H1 (cell line): ENCODE results near the gene SERINC5. TPM values are rescaled to one million over a fixed set of nuclear protein-coding genes. Genes with fewer than 3 reads are reported as not detected.

ENCODE experiments used
- CTCF ChIA-PET: fragments of 300-600 bp; sonication (Branson Sonifier 250); formaldehyde crosslinking; loops from one replicate; lab custom pipeline; 2021; ENCODE audit not compliant: partially characterized antibody; lab: Charles Lee
- POLR2A ChIA-PET: fragments of 300-600 bp; sonication (Branson Sonifier 250); formaldehyde crosslinking; loops from one replicate; lab custom pipeline; 2021; ENCODE audit warnings: inconsistent platforms; ENCODE audit not compliant: partially characterized antibody; lab: Charles Lee
- DNase-seq, 2 experiments: peaks; one replicate each; pipeline versions ENCODE4 v3.0.0 to v3.0.0-alpha.2; 2010 to 2022; ENCODE audit warnings: low spot score in 2 of 2, low read depth in 1 of 2, mixed read lengths in 1 of 2
- FAIRE-seq: peaks from 2 replicates; lab custom pipeline; 2011; peaks lifted over from hg19 to GRCh38; lab: Jason Lieb, UNC
- H2AFZ ChIP-seq: 2 replicates; pipeline ENCODE4 v1.8.1; 2012; ENCODE audit warnings: low read length, inconsistent platforms
- H2AK5ac ChIP-seq: 2 replicates; pipeline ENCODE4 v1.6.1; 2013; ENCODE audit warnings: low read depth, low read length
- H2BK120ac ChIP-seq: replicated peaks from 2 replicates; pipeline ENCODE3; 2013; ENCODE audit warnings: low read depth, low read length, inconsistent platforms
- H2BK12ac ChIP-seq: 2 replicates; pipeline ENCODE4 v1.6.1; 2013; ENCODE audit warnings: low read depth, low read length
- H2BK15ac ChIP-seq: 2 replicates; pipeline ENCODE4 v1.6.1; 2013; ENCODE audit warnings: low read length
- H2BK20ac ChIP-seq: 2 replicates; pipeline ENCODE4 v1.6.1; 2013; ENCODE audit warnings: low read length
- H2BK5ac ChIP-seq: 2 replicates; pipeline ENCODE4 v1.6.1; 2013; ENCODE audit warnings: low read depth, low read length
- H3K14ac ChIP-seq: 2 replicates; pipeline ENCODE4 v1.6.1; 2013; ENCODE audit warnings: inconsistent platforms; ENCODE audit not compliant: insufficient read length
- H3K18ac ChIP-seq: 2 replicates; pipeline ENCODE4 v1.6.1; 2013; ENCODE audit warnings: low read length; ENCODE audit errors: extremely low read depth
- H3K23ac ChIP-seq: 2 replicates; pipeline ENCODE4 v1.6.1; 2013; ENCODE audit warnings: inconsistent platforms; ENCODE audit not compliant: insufficient read length
- H3K23me2 ChIP-seq: 2 replicates; pipeline ENCODE4 v1.6.1; 2013; ENCODE audit warnings: low read depth, low read length
- H3K27ac ChIP-seq: 2 replicates; pipeline ENCODE4 v1.6.1; 2011; ENCODE audit warnings: low read depth, low read length, inconsistent platforms
- H3K27me3 ChIP-seq, 4 experiments: replicated peaks in 1 of 4; 1 replicate in 1 of 4; 2 replicates in 3 of 4; pipeline versions ENCODE4 v1.6.1 to v1.8.1; 2011 to 2013; ENCODE audit warnings: low read length in 3 of 4, mild to moderate bottlenecking in 3 of 4, inconsistent platforms in 2 of 4, mixed read lengths in 2 of 4, moderate library complexity in 1 of 4; ENCODE audit not compliant: control insufficient read depth in 3 of 4, insufficient read depth in 3 of 4; ENCODE audit errors: extremely low read depth in 1 of 4
- H3K36me3 ChIP-seq, 4 experiments: 2 replicates each; pipeline versions ENCODE4 v1.6.1 to v1.8.1; 2011 to 2013; ENCODE audit warnings: mild to moderate bottlenecking in 4 of 4, low read length in 3 of 4, moderate library complexity in 2 of 4, control low read depth in 1 of 4, inconsistent platforms in 1 of 4; ENCODE audit not compliant: insufficient read depth in 4 of 4, control insufficient read depth in 2 of 4
- H3K4ac ChIP-seq: replicated peaks from 2 replicates; pipeline ENCODE3; 2013; ENCODE audit warnings: low read length, low read depth, mixed read lengths, inconsistent platforms; ENCODE audit not compliant: insufficient read length
- H3K4me1 ChIP-seq, 4 experiments: replicated peaks in 1 of 4; 1 replicate in 1 of 4; 2 replicates in 3 of 4; pipeline versions ENCODE4 v1.6.1 to v1.8.1; 2011 to 2013; ENCODE audit warnings: low read length in 3 of 4, inconsistent platforms in 2 of 4, mixed read lengths in 1 of 4; ENCODE audit not compliant: insufficient read depth in 4 of 4, control insufficient read depth in 3 of 4
- H3K4me2 ChIP-seq, 2 experiments: 2 replicates each; pipeline versions ENCODE4 v1.6.1 to v1.8.1; 2011 to 2013; ENCODE audit warnings: low read depth in 2 of 2, low read length in 2 of 2, control low read depth in 1 of 2, inconsistent platforms in 1 of 2, mild to moderate bottlenecking in 1 of 2; ENCODE audit not compliant: insufficient read depth in 1 of 2
- H3K4me3 ChIP-seq, 4 experiments: fragments of 200-600, 300-600 bp in 1 of 4; sonication (generic), shearing (Covaris generic), sonication (Bioruptor Twin) in 1 of 4; 2 replicates each; pipeline versions ENCODE4 v1.5.1 to v1.8.1; 2011 to 2016; ENCODE audit warnings: low read length in 4 of 4, low read depth in 3 of 4, control low read depth in 2 of 4, inconsistent platforms in 2 of 4, mild to moderate bottlenecking in 2 of 4, mixed read lengths in 1 of 4, moderate library complexity in 1 of 4; ENCODE audit not compliant: insufficient read depth in 2 of 4; ENCODE audit errors: extremely low read depth in 1 of 4
- H3K56ac ChIP-seq: replicated peaks from 2 replicates; pipeline ENCODE3; 2013; ENCODE audit warnings: low read depth, mild to moderate bottlenecking, mixed read lengths, low read length, inconsistent platforms; ENCODE audit not compliant: insufficient read length
- H3K79me1 ChIP-seq: 2 replicates; pipeline ENCODE4 v1.6.1; 2013; ENCODE audit warnings: low read depth, low read length, control low read depth
- H3K79me2 ChIP-seq, 2 experiments: 2 replicates each; pipeline versions ENCODE4 v1.6.1 to v1.8.1; 2012 to 2013; ENCODE audit warnings: low read length in 2 of 2, mild to moderate bottlenecking in 2 of 2, inconsistent platforms in 1 of 2; ENCODE audit not compliant: insufficient read depth in 2 of 2, control insufficient read depth in 1 of 2
- H3K9ac ChIP-seq, 4 experiments: replicated peaks in 1 of 4; 1 replicate in 1 of 4; 2 replicates in 3 of 4; pipeline versions ENCODE4 v1.6.1 to v1.8.1; 2011 to 2013; ENCODE audit warnings: low read depth in 3 of 4, low read length in 3 of 4, control low read depth in 2 of 4, mild to moderate bottlenecking in 2 of 4, moderate library complexity in 2 of 4, inconsistent platforms in 1 of 4; ENCODE audit errors: extremely low read depth in 1 of 4
- H3K9me3 ChIP-seq, 2 experiments: 2 replicates each; pipeline versions ENCODE4 v1.6.1 to v1.8.1; 2012 to 2013; ENCODE audit warnings: mild to moderate bottlenecking in 2 of 2, moderate library complexity in 2 of 2, control low read depth in 1 of 2, inconsistent platforms in 1 of 2, low read depth in 1 of 2, low read length in 1 of 2, mixed read lengths in 1 of 2; ENCODE audit not compliant: insufficient read depth in 2 of 2
- H4K20me1 ChIP-seq, 2 experiments: replicated peaks in 1 of 2; 2 replicates each; pipeline versions ENCODE3 to v1.8.1; 2011 to 2013; ENCODE audit warnings: inconsistent platforms in 2 of 2, low read length in 2 of 2, mild to moderate bottlenecking in 1 of 2; ENCODE audit not compliant: insufficient read depth in 2 of 2, control insufficient read depth in 1 of 2
- H4K5ac ChIP-seq: 2 replicates; pipeline ENCODE4 v1.6.1; 2013; ENCODE audit warnings: low read length, low read depth, mixed read lengths, inconsistent platforms; ENCODE audit not compliant: insufficient read length
- H4K8ac ChIP-seq: 2 replicates; pipeline ENCODE4 v1.8.0; 2013; ENCODE audit warnings: mild to moderate bottlenecking, moderate library complexity, low read length, inconsistent platforms; ENCODE audit not compliant: insufficient read depth; ENCODE audit errors: extremely low read depth
- H4K91ac ChIP-seq: replicated peaks from 2 replicates; pipeline ENCODE3; 2013; ENCODE audit warnings: low read length, mixed read lengths, inconsistent platforms; ENCODE audit not compliant: insufficient read length
- RBBP5 ChIP-seq: IDR thresholded peaks from 2 replicates; pipeline ENCODE4 v1.7.1; 2012; ENCODE audit warnings: low read depth, mild to moderate bottlenecking, inconsistent platforms, low read length, moderate library complexity, borderline replicate concordance
- WGBS, 2 experiments: shearing (Covaris generic) in 1 of 2; methylation state at CpG; one replicate each; pipeline versions ENCODE4 v1.1.6 to v1.1.7; 2013 to 2015; ENCODE audit warnings: low lambda C conversion rate in 2 of 2, mixed read lengths in 2 of 2, inconsistent platforms in 1 of 2, low coverage in 1 of 2, missing lambda C conversion rate in 1 of 2; ENCODE audit not compliant: insufficient replicate concordance in 2 of 2, insufficient coverage in 1 of 2, insufficient read length in 1 of 2; ENCODE audit errors: extremely low coverage in 1 of 2, missing lambda C conversion rate in 1 of 2; 5-methylcytosine and 5-hydroxymethylcytosine counted together
- polyA plus RNA-seq, 7 experiments: library from polyadenylated mRNA; depleted of rRNA in 3 of 7; stranded (reverse) in 5 of 7; unstranded in 2 of 7; fragments of >200 nt in 5 of 7; fragments of 200-250 nt in 2 of 7; gene quantifications; 1 replicate in 5 of 7; 2 replicates in 1 of 7; 4 replicates in 1 of 7; pipeline versions ENCODE4 v1.2.1 to v1.2.3, GENCODE V29; 2011 to 2013; ENCODE audit warnings: missing spikeins in 2 of 7, mixed read lengths in 2 of 7
- total RNA-seq: library from RNA; stranded (reverse); fragmentation: NEBNext Ultra II Directional; extraction: Animal tissue kit (Norgen Biotek cat#: 25700); gene quantifications from 2 replicates; pipeline ENCODE4 v1.2.1, GENCODE V29; 2021

Gene SERINC5
- total and polyA plus RNA-seq, 2 of the 8 experiments (the other 6 are each of a cell fraction or from before 2014, with no cell fraction given) = 32.2 to 149 TPM

GRCh38 chr5:80212171-80212667 lies 43.6 kb downstream of the SERINC5 start:
- no peak overlapping the region for H3K4me2 ChIP-seq
- DNase-seq = no peak
- no peaks in the 10 kb centered on the region for H3K23me2 ChIP-seq
- peaks cover under 1 to 4% (median 2%) of the 10 kb centered on the region in 4 experiments; a peak in 5 of 7 replicates for H3K4me1 ChIP-seq
- no peak overlapping the region for H2BK12ac ChIP-seq
- no peaks in the 10 kb centered on the region for H3K9me3 ChIP-seq
- no peak for TF ChIP-seq RBBP5
- H3K27me3 ChIP-seq = no peaks in the 10 kb centered on the region
- no peak overlapping the region for H3K9ac ChIP-seq
- H2AK5ac ChIP-seq = no peak overlapping the region
- H3K79me1 ChIP-seq = peaks cover 38% of the 10 kb centered on the region
- no peak overlapping the region for H2AFZ ChIP-seq
- no peak overlapping the region for H4K91ac ChIP-seq
- CTCF ChIA-PET = interaction anchor here (0.6 to 1.4 kb wide), 7 partner anchors 27 to 117 kb away, joined by 3 to 4 read pairs (median 3); no protein-coding TSS in a partner anchor
- H3K18ac ChIP-seq = no peak overlapping the region
- no peak overlapping the region for H3K23ac ChIP-seq
- peaks cover 9 to 18% of the 10 kb centered on the region in 2 experiments for H4K20me1 ChIP-seq
- no peak overlapping the region for H4K8ac ChIP-seq
- H4K5ac ChIP-seq = no peak overlapping the region
- H3K79me2 ChIP-seq = peaks cover 28 to 94% of the 10 kb centered on the region in 2 experiments; a peak in 3 of 4 replicates
- no peak overlapping the region for H3K14ac ChIP-seq
- H3K56ac ChIP-seq = no peak overlapping the region
- no peak overlapping the region for H2BK5ac ChIP-seq
- H3K4ac ChIP-seq = no peak overlapping the region
- no peak overlapping the region for H2BK15ac ChIP-seq
- H3K36me3 ChIP-seq = no peaks in the 10 kb centered on the region
- FAIRE-seq = no peak
- no peak overlapping the region for H2BK20ac ChIP-seq
- no peak overlapping the region for H3K4me3 ChIP-seq
- H2BK120ac ChIP-seq = no peak overlapping the region
- 87% methylated on average over 2 of the region's 2 CpGs; no CpG with 5 or more reads in 1 of the 2 experiments for WGBS, 2 experiments
- POLR2A ChIA-PET = interaction anchor here (0.7 to 1.2 kb wide), 3 partner anchors 20 to 38 kb away, joined by 3 to 4 read pairs (median 3); no protein-coding TSS in a partner anchor
- no peak overlapping the region for H3K27ac ChIP-seq
